ENCODE results near the gene CATSPER4.

The CATSPER4 gene

GRCh38 chr1:26145041-26145959 is 45.1 kb upstream of the CATSPER4 start (continued):
- TF ChIP-seq GLIS2 (tag by site-specific recombination; IDR thresholded peaks at IDR 0.05) = 0 out of 2 replicates have a peak, but pooled peaks have one; percentile 25
- peak; percentile 67 for TF ChIP-seq ZIC2 (tag by site-specific recombination; IDR thresholded peaks at IDR 0.05)
- TF ChIP-seq ZNF335 (tag by site-specific recombination; conservative IDR thresholded peaks at IDR 0.05) = peak; percentile 91
- TF ChIP-seq ZNF660 (tag by site-specific recombination; IDR thresholded peaks at IDR 0.05) = peak; percentile 56; the same call in 1 of the 2 replicates

- no peak for TF ChIP-seq PRDM1 (tag by site-specific recombination; IDR thresholded peaks at IDR 0.05)
- TF ChIP-seq MEIS1 (CRISPR knock-in tag; IDR thresholded peaks at IDR 0.05; ENCODE audit: borderline replicate concordance) = no peak
- no peak for TF ChIP-seq ZSCAN16 (tag by site-specific recombination; IDR thresholded peaks at IDR 0.05)
- TF ChIP-seq ZBTB10 (tag by site-specific recombination; IDR thresholded peaks at IDR 0.05) = no peak
- TF ChIP-seq ZNF791 (tag by site-specific recombination; IDR thresholded peaks at IDR 0.05) = no peak
- TF ChIP-seq ATF2 (tag by site-specific recombination; IDR thresholded peaks at IDR 0.05; ENCODE audit: low read depth) = no peak
- TF ChIP-seq ZNF76 (tag by site-specific recombination; IDR thresholded peaks at IDR 0.05; ENCODE audit: borderline replicate concordance, low read depth) = no peak
- TF ChIP-seq ZNF248 (tag by site-specific recombination; IDR thresholded peaks at IDR 0.05) = no peak
- TF ChIP-seq ZFP3 (tag by site-specific recombination; IDR thresholded peaks at IDR 0.05; ENCODE audit: low read depth) = no peak
- no peak for TF ChIP-seq ZNF529 (tag by site-specific recombination; IDR thresholded peaks at IDR 0.05; ENCODE audit: insufficient replicate concordance)
- no peak for TF ChIP-seq ZFP41 (tag by site-specific recombination; IDR thresholded peaks at IDR 0.05; ENCODE audit: borderline replicate concordance)
- TF ChIP-seq ZNF658 (tag by site-specific recombination; IDR thresholded peaks at IDR 0.05) = no peak
- TF ChIP-seq ZNF518A (tag by site-specific recombination; conservative IDR thresholded peaks at IDR 0.05; ENCODE audit: low read depth) = no peak
- no peak for TF ChIP-seq ZBTB8A (tag by site-specific recombination; IDR thresholded peaks at IDR 0.05)
- no peak for TF ChIP-seq ZNF580 (tag by site-specific recombination; IDR thresholded peaks at IDR 0.05)
- no peak for TF ChIP-seq ZFP37 (tag by site-specific recombination; IDR thresholded peaks at IDR 0.05)
- H3K4me1 ChIP-seq (ENCODE audit: control insufficient read depth, insufficient read depth, low read length) = no peaks in the 10 kb centered on the region
- H3K36me3 ChIP-seq (ENCODE audit: control insufficient read depth in 2 of 2, insufficient read depth in 1 of 2, low read length in 2 of 2) = no peaks in the 10 kb centered on the region
- ChIA-PET CTCF (interaction anchor here (0.6 to 7.4 kb wide), 25 partner anchors 10 to 251 kb away, joined by 3 to 129 read pairs (median 9); partner anchors contain the start of gene FAM110D), POLR2A (interaction anchor here (1.1 to 1.5 kb wide), 2 partner anchors 38 to 110 kb away, joined by 3 to 10 read pairs; no protein-coding TSS in a partner anchor)
- no peaks in the 10 kb centered on the region for H3K9me3 ChIP-seq (ENCODE audit: control insufficient read depth, insufficient read depth, low read depth, low read length)
- no peak overlapping the region for H3K27ac ChIP-seq (ENCODE audit: extremely low read depth, low read depth, low read length)
- H3K4me3 ChIP-seq (ENCODE audit: low read depth, low read length) = no peak overlapping the region
Measured at GRCh38 chr1:26145960-26146294, 44.5 kb upstream of the CATSPER4 start.

Data from HEK293 (cell line).